GM23338 (cell line): ENCODE data around the gene FBXW11. TPM values are rescaled to one million over a fixed set of nuclear protein-coding genes. Genes with fewer than 3 reads are reported as not detected.

Source experiments
- ATAC-seq: fragments of 200-7000 bp; cut with Tn5 transposase; 3 replicates; pipeline ENCODE4 v1.9.1; 2020
- DNase-seq: peaks from one replicate; pipeline ENCODE4 v3.0.0-alpha.2; 2015; ENCODE audit warnings: low spot score
- H2AFZ ChIP-seq: fragments of 200-600 bp; sonication (generic); 2 replicates; pipeline ENCODE4 v1.8.0; 2016; ENCODE audit warnings: antibody characterized with exemption, mild to moderate bottlenecking, moderate library complexity
- H3F3A ChIP-seq: fragments of 200-600 bp; sonication (generic); replicated peaks from 2 replicates; pipeline ENCODE4 v1.8.0; 2017; ENCODE audit warnings: antibody characterized with exemption, mixed run types, low read depth
- H3K27ac ChIP-seq: fragments of 200-600 bp; sonication (generic); 2 replicates; pipeline ENCODE4 v1.6.1; 2016; ENCODE audit warnings: low read depth
- H3K27me3 ChIP-seq: fragments of 200-600 bp; sonication (generic); 2 replicates; pipeline ENCODE4 v1.8.0; 2016; ENCODE audit warnings: mild to moderate bottlenecking, mixed run types, moderate library complexity; ENCODE audit not compliant: insufficient read depth
- H3K36me3 ChIP-seq: fragments of 200-600 bp; sonication (generic); 2 replicates; pipeline ENCODE4 v1.8.0; 2016; ENCODE audit warnings: mild to moderate bottlenecking; ENCODE audit not compliant: insufficient read depth
- H3K4me1 ChIP-seq: fragments of 200-600 bp; sonication (generic); 2 replicates; pipeline ENCODE4 v1.8.0; 2016; ENCODE audit warnings: mild to moderate bottlenecking, moderate library complexity; ENCODE audit not compliant: insufficient read depth
- H3K4me2 ChIP-seq: fragments of 200-600 bp; sonication (generic); 2 replicates; pipeline ENCODE4 v1.7.1; 2017; ENCODE audit warnings: mixed run types
- H3K4me3 ChIP-seq: fragments of 200-600 bp; sonication (generic); 2 replicates; pipeline ENCODE4 v1.6.1; 2016; ENCODE audit warnings: mixed run types
- H3K79me2 ChIP-seq: fragments of 200-600 bp; sonication (generic); replicated peaks from 2 replicates; pipeline ENCODE4 v1.8.0; 2017; ENCODE audit warnings: mild to moderate bottlenecking; ENCODE audit not compliant: insufficient read depth
- H3K9me2 ChIP-seq: fragments of 200-600 bp; sonication (generic); 2 replicates; pipeline ENCODE4 v1.8.0; 2017; ENCODE audit not compliant: insufficient read depth
- H4K20me1 ChIP-seq: fragments of 200-600 bp; sonication (generic); replicated peaks from 2 replicates; pipeline ENCODE4 v1.8.0; 2017; ENCODE audit warnings: mild to moderate bottlenecking; ENCODE audit not compliant: insufficient read depth
- H3K27ac Mint-ChIP-seq: 2 replicates; pipeline ENCODE4 v1.8.0; 2020; ENCODE audit warnings: inconsistent platforms, mild to moderate bottlenecking, moderate library complexity, mixed read lengths
- H3K27me3 Mint-ChIP-seq: 3 replicates; pipeline ENCODE4 v1.8.0; 2022; ENCODE audit warnings: low read depth, mild to moderate bottlenecking, moderate library complexity, mixed read lengths, inconsistent platforms; ENCODE audit not compliant: insufficient read depth, poor library complexity
- H3K36me3 Mint-ChIP-seq: 3 replicates; pipeline ENCODE4 v1.8.0; 2021; ENCODE audit warnings: low read depth, mild to moderate bottlenecking, inconsistent platforms, moderate library complexity, mixed read lengths
- H3K4me1 Mint-ChIP-seq: 3 replicates; pipeline ENCODE4 v1.8.0; 2020; ENCODE audit warnings: mild to moderate bottlenecking, inconsistent platforms, mixed read lengths
- H3K4me3 Mint-ChIP-seq: 3 replicates; pipeline ENCODE4 v1.8.0; 2021; ENCODE audit warnings: moderate library complexity, mild to moderate bottlenecking, inconsistent platforms, mixed read lengths
- H3K9me3 Mint-ChIP-seq: 3 replicates; pipeline ENCODE4 v1.8.0; 2020; ENCODE audit warnings: moderate library complexity, mild to moderate bottlenecking, inconsistent platforms, mixed read lengths
- CREB1 ChIP-seq: fragments of 250-450 bp; sonication (Bioruptor Pico); IDR thresholded peaks from 2 replicates; pipeline ENCODE4 v1.5.0; 2020; ENCODE audit warnings: low read depth, mild to moderate bottlenecking, moderate library complexity
- NANOG ChIP-seq: IDR thresholded peaks from 2 replicates; pipeline ENCODE4 v1.6.1; 2016; ENCODE audit warnings: antibody characterized with exemption, borderline replicate concordance
- STAT1 ChIP-seq: IDR thresholded peaks from one replicate; pipeline ENCODE4 v1.6.1; 2016; ENCODE audit warnings: antibody characterized with exemption; ENCODE audit not compliant: unreplicated experiment
- ZNF462 ChIP-seq: fragments of 250-450 bp; sonication (Bioruptor Pico); IDR thresholded peaks from 2 replicates; pipeline ENCODE4 v1.5.0; 2020; ENCODE audit warnings: mild to moderate bottlenecking, moderate library complexity
- polyA plus RNA-seq: library from polyadenylated mRNA; unstranded; fragments of >200 nt; fragmentation: Nextera tagmentation; extraction: Ambion mirVana; gene quantifications from 2 replicates; pipeline ENCODE4 v1.2.1, GENCODE V29; 2016
- total RNA-seq: library from RNA; depleted of rRNA; stranded (reverse); fragments of >200 nt; shearing (Covaris generic); gene quantifications from 2 replicates; pipeline ENCODE4 v1.2.3, GENCODE V29; 2014

The FBXW11 gene
- total and polyA plus RNA-seq, 2 experiments from 2014 or later: 45.0 to 88.0 TPM

GRCh38 chr5:171837522-171837921 lies 168.9 kb downstream of the FBXW11 start:
- ATAC-seq (no peak), DNase-seq (no peak)
- Histone ChIP-seq H2AFZ (no peak overlapping the region), H3K79me2 (no peaks in the 10 kb centered on the region), H3F3A (no peaks in the 10 kb centered on the region), H3K36me3 (no peaks in the 10 kb centered on the region), H3K4me3 (no peak overlapping the region), H3K4me2 (no peak overlapping the region), H3K27me3 (no peaks in the 10 kb centered on the region), H3K9me2 (no peaks in the 10 kb centered on the region), H3K27ac (no peak overlapping the region), H3K4me1 (no peaks in the 10 kb centered on the region; the same call in 1 of the 2 replicates), H4K20me1 (no peaks in the 10 kb centered on the region)
- Mint-ChIP-seq H3K9me3 (peaks cover 4% of the 10 kb centered on the region; the same call in 1 of the 3 replicates), H3K36me3 (peaks cover 3% of the 10 kb centered on the region; the same call in 1 of the 3 replicates), H3K27ac (no peak overlapping the region), H3K27me3 (peaks cover 8% of the 10 kb centered on the region), H3K4me1 (peaks cover 13% of the 10 kb centered on the region), H3K4me3 (no peak overlapping the region)
- TF ChIP-seq STAT1 (no peak), ZNF462 (CRISPR knock-in tag) (no peak), NANOG (no peak)

GRCh38 chr5:171835066-171835465 lies 171.4 kb downstream of the FBXW11 start:
- Mint-ChIP-seq H3K4me3 (no peak overlapping the region), H3K27me3 (peaks cover 2% of the 10 kb centered on the region), H3K4me1 (peaks cover 10% of the 10 kb centered on the region), H3K36me3 (peaks cover 3% of the 10 kb centered on the region; the same call in 1 of the 3 replicates), H3K27ac (no peak overlapping the region), H3K9me3 (peaks cover 4% of the 10 kb centered on the region; the same call in 2 of the 3 replicates)
- DNase-seq (no peak), ATAC-seq (peak; percentile 30; the same call in 2 of the 3 replicates)
- Histone ChIP-seq H3K4me2 (no peak overlapping the region), H3K4me3 (no peak overlapping the region), H2AFZ (no peak overlapping the region), H3F3A (no peaks in the 10 kb centered on the region), H3K4me1 (no peaks in the 10 kb centered on the region), H4K20me1 (no peaks in the 10 kb centered on the region), H3K36me3 (0 out of 2 replicates have a peak, but pooled peaks cover 3% of the 10 kb centered on the region), H3K9me2 (no peaks in the 10 kb centered on the region), H3K27ac (no peak overlapping the region), H3K27me3 (no peaks in the 10 kb centered on the region), H3K79me2 (no peaks in the 10 kb centered on the region)
- TF ChIP-seq NANOG (no peak), ZNF462 (CRISPR knock-in tag) (no peak), CREB1 (CRISPR knock-in tag) (no peak)
